Omental fat pad (tissue), 4 donors: ENCODE measurements around the gene LONRF3. TPM values are rescaled to one million over a fixed set of nuclear protein-coding genes. Genes with fewer than 3 reads are reported as not detected.

Experiments used
- ATAC-seq: fragments of 150-250 bp; one replicate; pipeline ENCODE4 v1.9.1; 2016; ENCODE audit warnings: mild to moderate bottlenecking, moderate library complexity; ENCODE audit not compliant: low FRiP score
- DNase-seq: peaks from one replicate; pipeline ENCODE4 v3.0.0-alpha.2; 2019; ENCODE audit warnings: low spot score
- total RNA-seq, 4 donors: library from RNA; depleted of rRNA; stranded (reverse); fragments of >200 nt; gene quantifications; one replicate each; pipeline ENCODE4 v1.1.0, GENCODE V29; 2016
- TF ChIP-seq, protein P1 (sequence below), 3 donors: fragments of 450-650 bp; IDR thresholded peaks; one replicate each; pipeline ENCODE4 v1.5.1; 2016 to 2017; ENCODE audit warnings: antibody characterized with exemption in 3 of 3, mild to moderate bottlenecking in 3 of 3, moderate library complexity in 2 of 3

The LONRF3 gene
- total RNA-seq, 4 donors from 2014 or later = 15.1 to 54.4 (median 27.3) TPM

- DNase-seq = no peak
These were observed 32.9 kb downstream of the LONRF3 start for GRCh38 chrX:119007189-119007770.

GRCh38 chrX:119008110-119008744, 33.8 kb downstream of the LONRF3 start:
- DNase-seq (no peak), ATAC-seq (no peak)
- TF ChIP-seq, protein P1, sequence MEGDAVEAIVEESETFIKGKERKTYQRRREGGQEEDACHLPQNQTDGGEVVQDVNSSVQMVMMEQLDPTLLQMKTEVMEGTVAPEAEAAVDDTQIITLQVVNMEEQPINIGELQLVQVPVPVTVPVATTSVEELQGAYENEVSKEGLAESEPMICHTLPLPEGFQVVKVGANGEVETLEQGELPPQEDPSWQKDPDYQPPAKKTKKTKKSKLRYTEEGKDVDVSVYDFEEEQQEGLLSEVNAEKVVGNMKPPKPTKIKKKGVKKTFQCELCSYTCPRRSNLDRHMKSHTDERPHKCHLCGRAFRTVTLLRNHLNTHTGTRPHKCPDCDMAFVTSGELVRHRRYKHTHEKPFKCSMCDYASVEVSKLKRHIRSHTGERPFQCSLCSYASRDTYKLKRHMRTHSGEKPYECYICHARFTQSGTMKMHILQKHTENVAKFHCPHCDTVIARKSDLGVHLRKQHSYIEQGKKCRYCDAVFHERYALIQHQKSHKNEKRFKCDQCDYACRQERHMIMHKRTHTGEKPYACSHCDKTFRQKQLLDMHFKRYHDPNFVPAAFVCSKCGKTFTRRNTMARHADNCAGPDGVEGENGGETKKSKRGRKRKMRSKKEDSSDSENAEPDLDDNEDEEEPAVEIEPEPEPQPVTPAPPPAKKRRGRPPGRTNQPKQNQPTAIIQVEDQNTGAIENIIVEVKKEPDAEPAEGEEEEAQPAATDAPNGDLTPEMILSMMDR (IDR thresholded peaks at IDR 0.05) = no peak

More at GRCh38 chrX:119007189-119007770, 32.9 kb downstream of the LONRF3 start:
- ATAC-seq = no peak
- TF ChIP-seq, protein P1 (IDR thresholded peaks at IDR 0.05) = no peak

- TF ChIP-seq, protein P1 (IDR thresholded peaks at IDR 0.05) = no peak
- DNase-seq (no peak), ATAC-seq (no peak)
These were observed 34.7 kb downstream of the LONRF3 start for GRCh38 chrX:119009071-119009470.

GRCh38 chrX:119010491-119010890, 36.1 kb downstream of the LONRF3 start:
- ATAC-seq (no peak), DNase-seq (no peak)
- TF ChIP-seq, protein P1 (IDR thresholded peaks at IDR 0.05) = no peak

- TF ChIP-seq, protein P1 (IDR thresholded peaks at IDR 0.05) = no peak
- no peak for ATAC-seq
- no peak for DNase-seq
These were observed 38.7 kb downstream of the LONRF3 start for GRCh38 chrX:119013164-119013563.

- peak; percentile 60 for ATAC-seq
- peak; percentile 77 for DNase-seq
- TF ChIP-seq, protein P1 (IDR thresholded peaks at IDR 0.05) = no peak
These were observed 41.2 kb downstream of the LONRF3 start for GRCh38 chrX:119015407-119016237.
